Measurements from ENCODE around the gene ABCB8.
A peak's percentile ranks its signal among the peaks of the same experiment; 100 is the strongest.
"Not testable (repeated sequence)": the region's sequence is repeated elsewhere in the genome, so short reads cannot be mapped to it uniquely, and the experiment has no call there.

Gene ABCB8

GRCh38 chr7:151038951-151039849 is 10.9 kb downstream of the ABCB8 start:
- DNase-seq (ENCODE audit: low read depth) = peak; percentile 71
- no peak for TF ChIP-seq CTCF (IDR thresholded peaks at IDR 0.05; ENCODE audit: control insufficient read depth, insufficient read depth, low read depth, low read length, missing control alignments)
- no peak overlapping the region for H3K4me3 ChIP-seq (ENCODE audit: control insufficient read depth, low read depth, low read length)

- no peak overlapping the region for H3K4me3 ChIP-seq (ENCODE audit: control insufficient read depth, low read depth, low read length)
- no peak for TF ChIP-seq CTCF (IDR thresholded peaks at IDR 0.05; ENCODE audit: control insufficient read depth, insufficient read depth, low read depth, low read length, missing control alignments)
- DNase-seq (ENCODE audit: low read depth) = no peak
Measured at GRCh38 chr7:151039850-151040548, 11.7 kb downstream of the ABCB8 start.

GRCh38 chr7:151040616-151041375 is 12.5 kb downstream of the ABCB8 start:
- H3K4me3 ChIP-seq (ENCODE audit: control insufficient read depth, low read depth, low read length) = no peak overlapping the region
- no peak for TF ChIP-seq CTCF (IDR thresholded peaks at IDR 0.05; ENCODE audit: control insufficient read depth, insufficient read depth, low read depth, low read length, missing control alignments)
- no peak for DNase-seq (ENCODE audit: low read depth)

- not testable (repeated sequence) for DNase-seq (ENCODE audit: low read depth); H3K4me3 ChIP-seq (ENCODE audit: control insufficient read depth, low read depth, low read length)
Measured at GRCh38 chr7:151043449-151043848, 15.2 kb downstream of the ABCB8 start.

- DNase-seq (ENCODE audit: low read depth) = no peak
- TF ChIP-seq CTCF (IDR thresholded peaks at IDR 0.05; ENCODE audit: control insufficient read depth, insufficient read depth, low read depth, low read length, missing control alignments) = no peak
- no peak overlapping the region for H3K4me3 ChIP-seq (ENCODE audit: control insufficient read depth, low read depth, low read length)
Measured at GRCh38 chr7:151043959-151044358, 15.7 kb downstream of the ABCB8 start.

- DNase-seq (ENCODE audit: low read depth) = no peak
- TF ChIP-seq CTCF (IDR thresholded peaks at IDR 0.05; ENCODE audit: control insufficient read depth, insufficient read depth, low read depth, low read length, missing control alignments) = no peak
- no peak overlapping the region for H3K4me3 ChIP-seq (ENCODE audit: control insufficient read depth, low read depth, low read length)
Measured at GRCh38 chr7:151045262-151045661, 17.0 kb downstream of the ABCB8 start.
